K562 (cell line): Measurements from ENCODE around the gene ZNF740. TPM values are rescaled to one million over a fixed set of nuclear protein-coding genes. Genes with fewer than 3 reads are reported as not detected.

Experiments
- ATAC-seq: fragments of 200-7000 bp; cut with Tn5 transposase; 3 replicates; pipeline ENCODE4 v1.9.1; 2020; ENCODE audit warnings: moderate library complexity
- BruUV-seq: library from RNA; stranded (reverse); fragments of 400-500 nt; replicated peaks from 2 replicates; lab custom pipeline; 2021; lab: Mats Ljungman, UMichigan
- CTCF ChIA-PET: fragments of 300-600 bp; formaldehyde crosslinking; extraction: SDS; loops from one replicate; lab custom pipeline; 2021; ENCODE audit warnings: low intra/inter-chr PET ratio; lab: Yijun Ruan, JAX
- POLR2A ChIA-PET: fragments of 300-600, 350-650 bp; sonication (Branson Sonifier 250); formaldehyde crosslinking; extraction: SDS; loops from one replicate; lab custom pipeline; 2021; ENCODE audit warnings: antibody characterized with exemption, inconsistent platforms; lab: Yijun Ruan, JAX
- DNase-seq, 4 experiments: peaks; one replicate each; pipeline versions ENCODE4 v3.0.0 to v3.0.0-alpha.2; 2011 to 2018; ENCODE audit warnings: low spot score in 3 of 4, mixed read lengths in 3 of 4; ENCODE audit errors: extremely low read depth in 1 of 4
- FAIRE-seq: peaks from 2 replicates; lab custom pipeline; 2011; peaks lifted over from hg19 to GRCh38; lab: Jason Lieb, UNC
- H2AFZ ChIP-seq: 2 replicates; pipeline ENCODE4 v1.6.0; 2011; ENCODE audit warnings: low read depth, low read length, control low read depth, inconsistent platforms
- H3K27ac ChIP-seq: fragments of 200-600 bp; 3 replicates; pipeline ENCODE4 v1.8.0; 2011; ENCODE audit warnings: low read depth, mild to moderate bottlenecking, control low read depth, inconsistent platforms, low read length, moderate library complexity, mixed read lengths; ENCODE audit errors: extremely low read depth
- H3K27me3 ChIP-seq, 2 experiments: fragments of 300-600 bp in 1 of 2; 2 replicates in 1 of 2; 3 replicates in 1 of 2; pipeline versions ENCODE4 v1.6.0 to v1.8.0; 2011; ENCODE audit warnings: inconsistent platforms in 2 of 2, low read length in 2 of 2, mild to moderate bottlenecking in 1 of 2, mixed read lengths in 1 of 2, moderate library complexity in 1 of 2; ENCODE audit not compliant: control insufficient read depth in 2 of 2, insufficient read depth in 2 of 2
- H3K36me3 ChIP-seq: fragments of 300-600 bp; 3 replicates; pipeline ENCODE4 v1.8.0; 2011; ENCODE audit warnings: mild to moderate bottlenecking, low read length, inconsistent platforms; ENCODE audit not compliant: control insufficient read depth, insufficient read depth
- H3K4me1 ChIP-seq, 2 experiments: fragments of 200-600 bp in 1 of 2; replicated peaks in 1 of 2; 2 replicates in 1 of 2; 3 replicates in 1 of 2; pipeline versions ENCODE4 v1.5.1 to v1.8.0; 2011; ENCODE audit warnings: inconsistent platforms in 2 of 2, low read length in 2 of 2, mild to moderate bottlenecking in 1 of 2, mixed read lengths in 1 of 2, moderate library complexity in 1 of 2; ENCODE audit not compliant: control insufficient read depth in 2 of 2, insufficient read depth in 2 of 2
- H3K4me2 ChIP-seq: 2 replicates; pipeline ENCODE4 v1.6.1; 2011; ENCODE audit warnings: low read length, control low read depth, inconsistent platforms, mixed read lengths; ENCODE audit not compliant: insufficient read depth
- H3K4me3 ChIP-seq: fragments of 200-600 bp; sonication (generic), shearing (Covaris generic); 2 replicates; pipeline ENCODE4 v1.5.1; 2016; ENCODE audit warnings: control low read depth, inconsistent platforms
- H3K79me2 ChIP-seq: fragments of 200-600 bp; 3 replicates; pipeline ENCODE4 v1.8.0; 2011; ENCODE audit warnings: low read length, inconsistent platforms; ENCODE audit not compliant: control insufficient read depth, insufficient read depth
- H3K9ac ChIP-seq, 2 experiments: 2 replicates each; pipeline versions ENCODE4 v1.6.0 to v1.6.1; 2011; ENCODE audit warnings: low read depth in 2 of 2, low read length in 2 of 2, control low read depth in 1 of 2, inconsistent platforms in 1 of 2, mild to moderate bottlenecking in 1 of 2, mixed read lengths in 1 of 2; ENCODE audit not compliant: insufficient read depth in 1 of 2
- H3K9me1 ChIP-seq: one replicate; pipeline ENCODE4 v1.6.0; 2011; ENCODE audit warnings: inconsistent platforms, mild to moderate bottlenecking, low read length, moderate library complexity; ENCODE audit not compliant: control insufficient read depth, insufficient read depth
- H3K9me3 ChIP-seq: replicated peaks from 2 replicates; pipeline ENCODE4 v1.5.1; 2011; ENCODE audit warnings: low read depth, low read length, inconsistent platforms; ENCODE audit not compliant: control insufficient read depth, insufficient read depth
- H4K20me1 ChIP-seq: replicated peaks from 2 replicates; pipeline ENCODE4 v1.6.1; 2011; ENCODE audit warnings: low read length, inconsistent platforms, mixed read lengths; ENCODE audit not compliant: control insufficient read depth, insufficient read depth
- FOXM1 ChIP-seq, 2 experiments: fragments of 450-650 bp in 1 of 2; sonication (generic) in 1 of 2; formaldehyde crosslinking in 1 of 2; IDR thresholded peaks; 2 replicates each; pipeline versions ENCODE4 v1.6.1 to v1.9.0; 2017 to 2022; ENCODE audit warnings: low read depth in 2 of 2, mild to moderate bottlenecking in 2 of 2, missing genetic modification reagents in 1 of 2, moderate library complexity in 1 of 2
- ILK ChIP-seq: fragments of 450-650 bp; IDR thresholded peaks from 2 replicates; pipeline ENCODE4 v1.6.1; 2016; ENCODE audit warnings: missing genetic modification characterization, low read depth, mild to moderate bottlenecking, missing compliant biosample characterization, moderate library complexity, borderline replicate concordance
- MAFG ChIP-seq: fragments of 450-650 bp; conservative IDR thresholded peaks from 2 replicates; pipeline ENCODE4 v1.6.1; 2016; ENCODE audit warnings: missing genetic modification characterization, missing compliant biosample characterization
- ZBTB7A ChIP-seq: IDR thresholded peaks from 2 replicates; pipeline ENCODE4 v1.6.1; 2011; ENCODE audit warnings: low read depth, mild to moderate bottlenecking, low read length, moderate library complexity, borderline replicate concordance; ENCODE audit not compliant: control insufficient read depth
- ZNF232 ChIP-seq: sonication (generic); formaldehyde crosslinking; IDR thresholded peaks from 2 replicates; pipeline ENCODE4 v1.8.0; 2022; ENCODE audit warnings: mild to moderate bottlenecking, missing genetic modification reagents
- ZNF282 ChIP-seq: sonication (generic); formaldehyde crosslinking; IDR thresholded peaks from 2 replicates; pipeline ENCODE4 v1.8.1; 2023; ENCODE audit warnings: missing genetic modification reagents
- ZNF766 ChIP-seq: fragments of 200-800 bp; sonication (Bioruptor generic); conservative IDR thresholded peaks from 2 replicates; pipeline ENCODE4 v1.6.1; 2016; ENCODE audit warnings: missing genetic modification characterization, missing compliant biosample characterization
- WGBS: fragments of 100-300 bp; shearing (Covaris generic); methylation state at CpG from one replicate; pipeline ENCODE4 v1.1.6; 2016; ENCODE audit warnings: low coverage, mixed read lengths; ENCODE audit not compliant: insufficient coverage; ENCODE audit errors: missing lambda C conversion rate; 5-methylcytosine and 5-hydroxymethylcytosine counted together
- in situ Hi-C: fragments of 300-500 bp; cut with MboI; formaldehyde crosslinking; loops from 4 replicates; pipeline ENCODE4 v1.15.0; 2018; ENCODE audit warnings: inconsistent platforms, mixed read lengths
- intact Hi-C: fragments of 100-400 bp; cut with micrococcal nuclease; formaldehyde crosslinking; loops from 2 replicates; pipeline ENCODE4 v1.14.2; 2022
- polyA plus RNA-seq, 8 experiments: library from polyadenylated mRNA; depleted of rRNA in 4 of 8; stranded (reverse) in 5 of 8; unstranded in 3 of 8; fragments of >200 nt; fragmentation: Nextera tagmentation in 2 of 8; fragmentation: Illumina TruSeq in 1 of 8; extraction: Ambion mirVana in 2 of 8; extraction: Trizol in 1 of 8; gene quantifications; 2 replicates each; pipeline versions ENCODE4 v1.2.1 to v1.2.3, GENCODE V29; 2011 to 2014; ENCODE audit warnings: inconsistent platforms in 1 of 8, missing spikeins in 1 of 8
- total RNA-seq, 7 experiments: library from RNA; depleted of rRNA in 6 of 7; stranded (reverse); fragments of >200 nt in 6 of 7; fragmentation: Illumina TruSeq in 2 of 7; extraction: Trizol in 2 of 7; gene quantifications; 2 replicates each; pipeline versions ENCODE4 v1.2.1 to v1.2.3, GENCODE V29; 2011 to 2021; ENCODE audit warnings: low replicate concordance in 1 of 7
- TF ChIP-seq, protein P1 (sequence below), 3 experiments: fragments of 200-800 bp in 1 of 3; sonication (Bioruptor generic) in 1 of 3; sonication (generic) in 1 of 3; formaldehyde crosslinking in 1 of 3; IDR thresholded peaks; 2 replicates each; pipeline versions ENCODE4 v1.6.1 to v1.8.0; 2016 to 2022; ENCODE audit warnings: mild to moderate bottlenecking in 2 of 3, missing compliant biosample characterization in 2 of 3, missing genetic modification characterization in 2 of 3, missing genetic modification reagents in 1 of 3
- TF ChIP-seq, protein P2 (sequence below): fragments of 200-800 bp; sonication (Bioruptor generic); IDR thresholded peaks from 2 replicates; pipeline ENCODE4 v1.6.1; 2017; ENCODE audit warnings: missing genetic modification characterization, missing compliant biosample characterization

The ZNF740 gene
- total and polyA plus RNA-seq, 9 of the 15 experiments (the other 6 are each of a cell fraction or from before 2014, with no cell fraction given) = 0.57 to 46.4 (median 18.6) TPM

DNA sequence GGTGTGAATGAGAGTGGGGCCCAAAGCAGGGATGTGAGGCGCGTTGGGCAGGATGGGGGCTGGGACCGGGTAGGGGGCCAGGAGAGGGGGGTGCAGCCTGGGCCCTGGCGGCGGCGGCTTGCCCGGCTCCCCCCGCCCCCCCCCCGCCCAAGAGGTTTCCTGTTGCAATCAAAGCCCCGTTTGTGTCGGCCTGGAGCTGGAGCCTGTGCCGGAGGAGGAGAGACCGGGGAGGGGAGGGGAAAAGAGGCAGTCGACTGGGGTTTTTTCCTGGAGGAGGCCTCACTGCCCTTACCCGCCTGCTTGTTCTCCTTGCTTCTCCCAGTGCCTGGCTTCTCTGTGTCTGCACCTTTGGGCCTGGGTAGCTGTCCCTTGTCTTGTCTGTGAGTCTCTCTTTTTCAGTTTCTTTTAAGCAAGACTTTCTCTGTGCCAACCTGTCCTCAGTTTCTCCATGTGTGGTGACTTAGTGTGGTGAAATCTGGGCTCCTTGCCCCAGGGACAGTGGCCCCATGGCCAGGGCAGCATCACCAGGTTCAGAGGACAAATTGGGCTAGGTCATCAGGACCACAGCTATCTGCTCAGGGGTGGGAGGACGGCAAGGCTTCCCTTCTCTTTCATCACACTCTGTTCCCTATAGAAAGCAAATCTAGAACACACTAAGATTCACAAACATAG lies 43.0 kb downstream of the ZNF740 start:
- no peak overlapping the region for H3K27ac ChIP-seq
- FAIRE-seq (no peak), DNase-seq (peak in 2 of 4 experiments; percentile 42 to 54), ATAC-seq (no peak)
- H3K27me3 ChIP-seq = no peaks in the 10 kb centered on the region
- WGBS = 21% methylated on average over 2 of the region's 16 CpGs
- peak overlapping the region in 1 of 2 experiments; percentile 81; a peak in 2 of 4 replicates for H3K9ac ChIP-seq
- H3K4me1 ChIP-seq = peaks cover 39 to 66% of the 10 kb centered on the region in 2 experiments
- peak overlapping the region; percentile 34 for H2AFZ ChIP-seq
- ChIA-PET CTCF (no interaction called here), POLR2A (interaction anchor here (1.0 kb wide), 2 partner anchors 44 to 46 kb away, joined by 3 to 4 read pairs; no protein-coding TSS in a partner anchor)
- no peaks in the 10 kb centered on the region for H3K9me3 ChIP-seq
- TF ChIP-seq, protein P1, sequence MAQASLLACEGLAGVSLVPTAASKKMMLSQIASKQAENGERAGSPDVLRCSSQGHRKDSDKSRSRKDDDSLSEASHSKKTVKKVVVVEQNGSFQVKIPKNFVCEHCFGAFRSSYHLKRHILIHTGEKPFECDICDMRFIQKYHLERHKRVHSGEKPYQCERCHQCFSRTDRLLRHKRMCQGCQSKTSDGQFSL (CRISPR knock-in tag; IDR thresholded peaks at IDR 0.05) = peak; percentile 53; the same call in 1 of the 2 replicates
- TF ChIP-seq, protein P1 (tag; IDR thresholded peaks at IDR 0.05) = peak in 1 of 2 experiments; percentile 53; a peak in 1 of 4 replicates
- TF ChIP-seq MAFG (tag) = no peak
- TF ChIP-seq ILK (tag) = no peak
- TF ChIP-seq, protein P2, sequence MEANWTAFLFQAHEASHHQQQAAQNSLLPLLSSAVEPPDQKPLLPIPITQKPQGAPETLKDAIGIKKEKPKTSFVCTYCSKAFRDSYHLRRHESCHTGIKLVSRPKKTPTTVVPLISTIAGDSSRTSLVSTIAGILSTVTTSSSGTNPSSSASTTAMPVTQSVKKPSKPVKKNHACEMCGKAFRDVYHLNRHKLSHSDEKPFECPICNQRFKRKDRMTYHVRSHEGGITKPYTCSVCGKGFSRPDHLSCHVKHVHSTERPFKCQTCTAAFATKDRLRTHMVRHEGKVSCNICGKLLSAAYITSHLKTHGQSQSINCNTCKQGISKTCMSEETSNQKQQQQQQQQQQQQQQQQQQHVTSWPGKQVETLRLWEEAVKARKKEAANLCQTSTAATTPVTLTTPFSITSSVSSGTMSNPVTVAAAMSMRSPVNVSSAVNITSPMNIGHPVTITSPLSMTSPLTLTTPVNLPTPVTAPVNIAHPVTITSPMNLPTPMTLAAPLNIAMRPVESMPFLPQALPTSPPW (CRISPR knock-in tag) = peak; percentile 66; the same call in 1 of the 2 replicates
- no peak for TF ChIP-seq ZNF232 (CRISPR knock-in tag)
- TF ChIP-seq ZNF766 (CRISPR knock-in tag) = peak; percentile 59; the same call in 1 of the 2 replicates
- no peak for TF ChIP-seq ZNF282 (CRISPR knock-in tag)
- TF ChIP-seq ZBTB7A = peak; percentile 38; the same call in 1 of the 2 replicates
- TF ChIP-seq FOXM1 (IDR thresholded peaks at IDR 0.05; ENCODE audit: low read depth) = no peak
- TF ChIP-seq FOXM1 (CRISPR knock-in tag; IDR thresholded peaks at IDR 0.05; ENCODE audit: low read depth) = no peak
- no peak overlapping the region for H3K4me2 ChIP-seq
- no peaks in the 10 kb centered on the region for H4K20me1 ChIP-seq
- no TSS peak for BruUV-seq
- intact Hi-C loops (no loop called here), in situ Hi-C loops (no loop called here)
- H3K79me2 ChIP-seq = peaks cover 11% of the 10 kb centered on the region
- H3K4me3 ChIP-seq = no peak overlapping the region
- H3K36me3 ChIP-seq = no peaks in the 10 kb centered on the region
- H3K9me1 ChIP-seq = no peaks in the 10 kb centered on the region
